Measurements from ENCODE around the gene USH1C.

USH1C gene

GRCh38 chr11:17526326-17526725 is 17.9 kb downstream of the USH1C start:
- DNase-seq (ENCODE audit: low read depth in 2 of 2) = no peak

DNA sequence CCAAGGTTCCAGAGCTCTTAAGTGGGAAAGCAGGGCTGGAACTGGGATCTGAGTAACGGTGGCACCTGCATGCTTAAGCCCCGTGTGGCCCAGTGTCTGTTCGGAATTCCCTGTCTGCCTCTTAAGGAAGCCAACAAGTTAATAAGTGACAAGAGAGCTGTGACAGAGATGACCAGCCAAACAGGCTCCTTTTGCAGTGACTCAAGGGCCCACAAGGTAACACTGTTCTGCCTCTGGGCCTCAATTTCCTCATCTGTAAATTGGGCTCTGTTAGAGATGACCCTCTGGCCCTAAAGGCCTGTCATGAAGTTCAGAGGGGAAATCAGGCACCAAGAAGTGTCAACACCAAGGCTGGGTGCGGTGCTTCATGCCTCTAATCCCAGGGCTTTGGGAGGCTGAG is 18.6 kb downstream of the USH1C start:
- no peak for DNase-seq (ENCODE audit: low read depth in 2 of 2)

DNA sequence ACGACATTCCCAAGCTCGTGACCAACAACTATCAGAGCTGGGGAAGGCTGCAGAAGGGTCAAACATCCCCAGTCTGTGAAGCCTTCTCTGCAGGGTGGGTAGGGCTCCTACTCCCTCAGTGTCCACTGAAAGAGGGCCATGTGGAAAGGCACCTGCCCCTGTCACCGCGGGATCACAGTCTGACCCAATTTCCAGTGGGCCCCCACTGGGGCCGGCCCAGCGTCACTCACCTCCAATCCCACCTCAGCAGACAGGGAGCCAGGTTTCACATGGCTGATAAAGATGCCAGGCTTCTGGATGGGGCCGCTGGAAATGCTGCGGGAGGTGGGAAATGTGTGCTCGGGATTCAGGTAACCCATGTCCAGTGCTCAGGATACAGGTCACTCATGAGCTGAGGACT is 20.0 kb downstream of the USH1C start:
- no peak for DNase-seq (ENCODE audit: low read depth in 2 of 2)

- DNase-seq (ENCODE audit: low read depth in 2 of 2) = no peak
Observed at GRCh38 chr11:17522655-17523054, 21.6 kb downstream of the USH1C start.

GRCh38 chr11:17521106-17521900 is 22.9 kb downstream of the USH1C start:
- DNase-seq (ENCODE audit: low read depth in 2 of 2) = no peak

DNA sequence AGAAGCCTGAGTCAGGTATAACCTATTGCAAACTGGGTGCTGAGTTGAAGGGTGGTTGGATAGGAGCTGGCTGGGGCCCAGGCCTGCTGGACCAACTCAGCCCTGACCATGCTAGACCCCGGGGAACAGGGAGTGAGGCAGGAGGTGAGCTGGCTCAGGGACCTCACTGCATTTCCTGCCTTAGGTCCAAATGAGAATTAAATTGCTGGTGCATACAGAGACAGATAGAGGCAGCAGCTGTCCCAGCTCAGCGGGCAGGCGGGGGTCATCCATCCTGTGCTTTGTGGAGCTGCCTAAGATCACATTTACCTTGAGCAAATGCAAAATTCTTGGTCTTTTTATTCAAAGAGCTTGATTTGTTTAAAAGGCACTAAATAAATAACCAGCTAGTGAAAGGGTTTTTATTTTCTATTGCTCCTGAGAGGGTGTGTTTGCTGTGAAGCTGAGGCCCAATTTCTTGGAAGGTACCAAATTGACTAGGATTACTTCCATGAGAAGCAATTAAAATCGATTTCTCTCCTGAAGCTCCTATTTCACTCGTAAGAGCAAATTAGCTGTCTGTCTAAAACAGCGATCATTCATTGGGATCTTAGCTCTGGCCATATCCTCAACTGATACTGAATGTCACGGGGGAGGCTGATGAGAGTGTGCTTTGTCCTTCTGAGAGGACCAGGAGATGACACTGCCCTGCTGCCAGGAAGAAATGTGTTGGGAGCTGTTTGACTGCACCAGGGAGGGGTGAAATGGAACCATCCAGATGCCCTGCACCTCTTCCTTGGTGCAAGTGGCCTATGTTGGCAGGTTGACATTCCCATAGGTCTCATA is 24.9 kb downstream of the USH1C start:
- no peak for DNase-seq (ENCODE audit: low read depth in 2 of 2)

- no peak for DNase-seq (ENCODE audit: low read depth in 2 of 2)
Observed at GRCh38 chr11:17518366-17518765, 25.9 kb downstream of the USH1C start.

- no peak for DNase-seq (ENCODE audit: low read depth in 2 of 2)
Observed at GRCh38 chr11:17517186-17517585, 27.0 kb downstream of the USH1C start.

GRCh38 chr11:17516551-17517150 is 27.6 kb downstream of the USH1C start:
- no peak for DNase-seq (ENCODE audit: low read depth in 2 of 2)

- no peak for DNase-seq (ENCODE audit: low read depth in 2 of 2)
Observed at GRCh38 chr11:17515443-17516176, 28.6 kb downstream of the USH1C start.

- no peak for DNase-seq (ENCODE audit: low read depth in 2 of 2)
Observed at GRCh38 chr11:17514476-17514875, 29.7 kb downstream of the USH1C start.

DNA sequence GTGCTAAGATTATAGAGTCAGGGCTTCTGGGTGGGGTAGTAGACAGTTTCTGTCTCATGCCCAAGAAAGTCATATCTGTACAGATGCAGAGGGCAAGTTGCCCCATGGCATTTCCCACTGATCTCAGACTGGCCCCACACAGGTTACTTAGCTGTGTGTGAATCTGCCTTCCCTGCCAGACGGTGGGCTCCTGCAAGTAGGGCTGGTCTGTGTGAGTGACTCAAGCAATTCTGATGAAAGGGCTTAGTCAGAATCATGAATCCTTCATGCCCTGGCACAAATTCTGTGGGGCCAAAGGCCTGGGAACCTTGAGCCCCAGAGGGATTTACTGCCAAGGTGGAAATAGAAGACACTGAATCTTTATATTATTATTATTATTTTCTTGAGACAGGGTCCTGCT is 30.4 kb downstream of the USH1C start:
- DNase-seq (ENCODE audit: low read depth in 2 of 2) = no peak

GRCh38 chr11:17512101-17512500 is 32.1 kb downstream of the USH1C start:
- no peak for DNase-seq (ENCODE audit: low read depth in 2 of 2)

DNA sequence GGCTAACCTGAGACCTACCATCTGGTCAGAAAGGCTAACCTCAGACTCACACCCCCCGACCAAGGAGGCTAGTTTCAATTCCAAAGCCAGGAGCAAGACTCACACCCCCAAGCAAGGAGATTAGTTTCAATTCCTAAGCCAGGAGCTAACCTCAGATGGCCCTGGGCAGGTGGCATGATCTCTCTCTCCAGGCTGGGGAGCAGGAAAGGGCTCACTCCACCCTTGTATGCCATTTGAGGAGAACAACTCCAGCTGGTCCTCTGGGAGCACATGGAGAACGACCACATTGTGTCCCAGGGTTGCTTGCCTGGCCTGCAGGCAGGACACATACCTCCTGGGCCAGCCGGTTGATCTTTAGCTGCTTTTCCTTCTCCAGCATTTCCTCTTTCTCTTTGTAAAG is 32.6 kb downstream of the USH1C start:
- no peak for DNase-seq (ENCODE audit: low read depth in 2 of 2)

GRCh38 chr11:17510507-17511206 is 33.6 kb downstream of the USH1C start:
- DNase-seq (ENCODE audit: low read depth in 2 of 2) = no peak

GRCh38 chr11:17508791-17509190 is 35.4 kb downstream of the USH1C start:
- DNase-seq (ENCODE audit: low read depth in 2 of 2) = no peak

- no peak for DNase-seq (ENCODE audit: low read depth in 2 of 2)
Observed at GRCh38 chr11:17508306-17508705, 35.9 kb downstream of the USH1C start.

DNA sequence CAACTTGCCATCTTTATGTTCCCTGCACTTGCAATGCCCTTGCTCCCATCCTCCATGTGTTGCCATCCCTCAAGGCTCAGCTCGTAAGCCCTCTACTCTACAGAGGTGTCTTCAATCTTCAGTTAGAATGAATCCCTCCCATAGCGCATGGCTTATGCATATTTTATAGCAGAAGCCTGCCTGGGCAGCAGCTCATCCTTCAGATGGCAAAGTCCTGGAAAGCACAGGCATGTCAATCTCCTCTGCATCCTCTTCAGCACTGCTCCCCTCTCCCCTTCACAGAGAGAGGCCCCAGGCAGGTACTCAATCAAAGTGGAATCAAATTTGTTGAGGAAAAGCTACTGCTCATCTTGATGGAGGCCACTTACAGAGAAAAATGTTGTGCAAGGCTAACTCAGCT is 36.4 kb downstream of the USH1C start:
- no peak for DNase-seq (ENCODE audit: low read depth in 2 of 2)

DNA sequence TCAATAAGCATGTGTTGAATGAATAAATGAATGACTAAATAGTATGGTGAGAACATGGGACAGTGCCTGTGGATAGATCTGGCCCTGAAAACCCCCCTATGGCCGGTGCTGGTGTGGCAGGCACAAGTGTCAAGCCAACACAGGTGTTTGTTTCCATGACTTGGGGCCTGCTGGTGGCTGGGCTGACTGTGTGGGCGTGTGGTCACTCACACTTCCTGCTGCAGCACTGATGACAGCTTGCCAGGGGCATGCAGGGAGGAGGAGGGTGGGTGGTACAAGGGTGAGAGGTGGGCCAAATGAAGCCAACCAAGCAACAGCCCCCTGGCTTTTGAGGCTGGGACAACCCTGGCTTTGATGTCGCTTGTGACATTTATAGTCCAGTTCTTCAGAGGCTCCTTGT is 37.3 kb downstream of the USH1C start:
- no peak for DNase-seq (ENCODE audit: low read depth in 2 of 2)

GRCh38 chr11:17506314-17506713 is 37.9 kb downstream of the USH1C start:
- no peak for DNase-seq (ENCODE audit: low read depth in 2 of 2)

GRCh38 chr11:17505146-17505545 is 39.1 kb downstream of the USH1C start:
- DNase-seq (ENCODE audit: low read depth in 2 of 2) = no peak

Data from stimulated activated CD8-positive, alpha-beta memory T cell treated with anti-CD3 and anti-CD28 coated beads, Interleukin-15, amount 100 ng/mL, for 4 hours (primary cell).